H1 (cell line): ENCODE results near the gene KIF26A. TPM values are rescaled to one million over a fixed set of nuclear protein-coding genes. Genes with fewer than 3 reads are reported as not detected.

Source experiments
- CTCF ChIA-PET: fragments of 300-600 bp; sonication (Branson Sonifier 250); formaldehyde crosslinking; loops from one replicate; lab custom pipeline; 2021; ENCODE audit not compliant: partially characterized antibody; lab: Charles Lee
- POLR2A ChIA-PET: fragments of 300-600 bp; sonication (Branson Sonifier 250); formaldehyde crosslinking; loops from one replicate; lab custom pipeline; 2021; ENCODE audit warnings: inconsistent platforms; ENCODE audit not compliant: partially characterized antibody; lab: Charles Lee
- DNase-seq, 2 experiments: peaks; one replicate each; pipeline versions ENCODE4 v3.0.0 to v3.0.0-alpha.2; 2010 to 2022; ENCODE audit warnings: low spot score in 2 of 2, low read depth in 1 of 2, mixed read lengths in 1 of 2
- FAIRE-seq: peaks from 2 replicates; lab custom pipeline; 2011; peaks lifted over from hg19 to GRCh38; lab: Jason Lieb, UNC
- H2AFZ ChIP-seq: 2 replicates; pipeline ENCODE4 v1.8.1; 2012; ENCODE audit warnings: low read length, inconsistent platforms
- H2AK5ac ChIP-seq: 2 replicates; pipeline ENCODE4 v1.6.1; 2013; ENCODE audit warnings: low read depth, low read length
- H2BK120ac ChIP-seq: replicated peaks from 2 replicates; pipeline ENCODE3; 2013; ENCODE audit warnings: low read depth, low read length, inconsistent platforms
- H2BK12ac ChIP-seq: 2 replicates; pipeline ENCODE4 v1.6.1; 2013; ENCODE audit warnings: low read depth, low read length
- H2BK15ac ChIP-seq: 2 replicates; pipeline ENCODE4 v1.6.1; 2013; ENCODE audit warnings: low read length
- H2BK20ac ChIP-seq: 2 replicates; pipeline ENCODE4 v1.6.1; 2013; ENCODE audit warnings: low read length
- H2BK5ac ChIP-seq: 2 replicates; pipeline ENCODE4 v1.6.1; 2013; ENCODE audit warnings: low read depth, low read length
- H3K14ac ChIP-seq: 2 replicates; pipeline ENCODE4 v1.6.1; 2013; ENCODE audit warnings: inconsistent platforms; ENCODE audit not compliant: insufficient read length
- H3K18ac ChIP-seq: 2 replicates; pipeline ENCODE4 v1.6.1; 2013; ENCODE audit warnings: low read length; ENCODE audit errors: extremely low read depth
- H3K23ac ChIP-seq: 2 replicates; pipeline ENCODE4 v1.6.1; 2013; ENCODE audit warnings: inconsistent platforms; ENCODE audit not compliant: insufficient read length
- H3K23me2 ChIP-seq: 2 replicates; pipeline ENCODE4 v1.6.1; 2013; ENCODE audit warnings: low read depth, low read length
- H3K27ac ChIP-seq: 2 replicates; pipeline ENCODE4 v1.6.1; 2011; ENCODE audit warnings: low read depth, low read length, inconsistent platforms
- H3K27me3 ChIP-seq, 4 experiments: replicated peaks in 1 of 4; 1 replicate in 1 of 4; 2 replicates in 3 of 4; pipeline versions ENCODE4 v1.6.1 to v1.8.1; 2011 to 2013; ENCODE audit warnings: low read length in 3 of 4, mild to moderate bottlenecking in 3 of 4, inconsistent platforms in 2 of 4, mixed read lengths in 2 of 4, moderate library complexity in 1 of 4; ENCODE audit not compliant: control insufficient read depth in 3 of 4, insufficient read depth in 3 of 4; ENCODE audit errors: extremely low read depth in 1 of 4
- H3K36me3 ChIP-seq, 4 experiments: 2 replicates each; pipeline versions ENCODE4 v1.6.1 to v1.8.1; 2011 to 2013; ENCODE audit warnings: mild to moderate bottlenecking in 4 of 4, low read length in 3 of 4, moderate library complexity in 2 of 4, control low read depth in 1 of 4, inconsistent platforms in 1 of 4; ENCODE audit not compliant: insufficient read depth in 4 of 4, control insufficient read depth in 2 of 4
- H3K4ac ChIP-seq: replicated peaks from 2 replicates; pipeline ENCODE3; 2013; ENCODE audit warnings: low read length, low read depth, mixed read lengths, inconsistent platforms; ENCODE audit not compliant: insufficient read length
- H3K4me1 ChIP-seq, 4 experiments: replicated peaks in 1 of 4; 1 replicate in 1 of 4; 2 replicates in 3 of 4; pipeline versions ENCODE4 v1.6.1 to v1.8.1; 2011 to 2013; ENCODE audit warnings: low read length in 3 of 4, inconsistent platforms in 2 of 4, mixed read lengths in 1 of 4; ENCODE audit not compliant: insufficient read depth in 4 of 4, control insufficient read depth in 3 of 4
- H3K4me2 ChIP-seq, 2 experiments: 2 replicates each; pipeline versions ENCODE4 v1.6.1 to v1.8.1; 2011 to 2013; ENCODE audit warnings: low read depth in 2 of 2, low read length in 2 of 2, control low read depth in 1 of 2, inconsistent platforms in 1 of 2, mild to moderate bottlenecking in 1 of 2; ENCODE audit not compliant: insufficient read depth in 1 of 2
- H3K4me3 ChIP-seq, 4 experiments: fragments of 200-600, 300-600 bp in 1 of 4; sonication (generic), shearing (Covaris generic), sonication (Bioruptor Twin) in 1 of 4; 2 replicates each; pipeline versions ENCODE4 v1.5.1 to v1.8.1; 2011 to 2016; ENCODE audit warnings: low read length in 4 of 4, low read depth in 3 of 4, control low read depth in 2 of 4, inconsistent platforms in 2 of 4, mild to moderate bottlenecking in 2 of 4, mixed read lengths in 1 of 4, moderate library complexity in 1 of 4; ENCODE audit not compliant: insufficient read depth in 2 of 4; ENCODE audit errors: extremely low read depth in 1 of 4
- H3K56ac ChIP-seq: replicated peaks from 2 replicates; pipeline ENCODE3; 2013; ENCODE audit warnings: low read depth, mild to moderate bottlenecking, mixed read lengths, low read length, inconsistent platforms; ENCODE audit not compliant: insufficient read length
- H3K79me1 ChIP-seq: 2 replicates; pipeline ENCODE4 v1.6.1; 2013; ENCODE audit warnings: low read depth, low read length, control low read depth
- H3K79me2 ChIP-seq, 2 experiments: 2 replicates each; pipeline versions ENCODE4 v1.6.1 to v1.8.1; 2012 to 2013; ENCODE audit warnings: low read length in 2 of 2, mild to moderate bottlenecking in 2 of 2, inconsistent platforms in 1 of 2; ENCODE audit not compliant: insufficient read depth in 2 of 2, control insufficient read depth in 1 of 2
- H3K9ac ChIP-seq, 4 experiments: replicated peaks in 1 of 4; 1 replicate in 1 of 4; 2 replicates in 3 of 4; pipeline versions ENCODE4 v1.6.1 to v1.8.1; 2011 to 2013; ENCODE audit warnings: low read depth in 3 of 4, low read length in 3 of 4, control low read depth in 2 of 4, mild to moderate bottlenecking in 2 of 4, moderate library complexity in 2 of 4, inconsistent platforms in 1 of 4; ENCODE audit errors: extremely low read depth in 1 of 4
- H3K9me3 ChIP-seq, 2 experiments: 2 replicates each; pipeline versions ENCODE4 v1.6.1 to v1.8.1; 2012 to 2013; ENCODE audit warnings: mild to moderate bottlenecking in 2 of 2, moderate library complexity in 2 of 2, control low read depth in 1 of 2, inconsistent platforms in 1 of 2, low read depth in 1 of 2, low read length in 1 of 2, mixed read lengths in 1 of 2; ENCODE audit not compliant: insufficient read depth in 2 of 2
- H4K20me1 ChIP-seq, 2 experiments: replicated peaks in 1 of 2; 2 replicates each; pipeline versions ENCODE3 to v1.8.1; 2011 to 2013; ENCODE audit warnings: inconsistent platforms in 2 of 2, low read length in 2 of 2, mild to moderate bottlenecking in 1 of 2; ENCODE audit not compliant: insufficient read depth in 2 of 2, control insufficient read depth in 1 of 2
- H4K5ac ChIP-seq: 2 replicates; pipeline ENCODE4 v1.6.1; 2013; ENCODE audit warnings: low read length, low read depth, mixed read lengths, inconsistent platforms; ENCODE audit not compliant: insufficient read length
- H4K8ac ChIP-seq: 2 replicates; pipeline ENCODE4 v1.8.0; 2013; ENCODE audit warnings: mild to moderate bottlenecking, moderate library complexity, low read length, inconsistent platforms; ENCODE audit not compliant: insufficient read depth; ENCODE audit errors: extremely low read depth
- H4K91ac ChIP-seq: replicated peaks from 2 replicates; pipeline ENCODE3; 2013; ENCODE audit warnings: low read length, mixed read lengths, inconsistent platforms; ENCODE audit not compliant: insufficient read length
- EZH2 ChIP-seq: fragments of 200-600 bp; sonication (generic); IDR thresholded peaks from 2 replicates; pipeline ENCODE4 v1.7.1; 2012; ENCODE audit warnings: low read depth, mild to moderate bottlenecking, moderate library complexity, low read length, inconsistent platforms; ENCODE audit not compliant: severe bottlenecking
- PHF8 ChIP-seq: fragments of 200-600 bp; sonication (generic); conservative IDR thresholded peaks from 2 replicates; pipeline ENCODE4 v1.7.1; 2012; ENCODE audit warnings: low read depth, mild to moderate bottlenecking, inconsistent platforms, low read length, moderate library complexity
- SIX5 ChIP-seq: IDR thresholded peaks from 2 replicates; pipeline ENCODE4 v1.6.1; 2011; ENCODE audit warnings: mild to moderate bottlenecking, low read depth, low read length
- SUZ12 ChIP-seq: fragments of 200-600 bp; sonication (generic); IDR thresholded peaks from 2 replicates; pipeline ENCODE4 v1.6.1; 2012; ENCODE audit warnings: mild to moderate bottlenecking, inconsistent platforms, low read length, moderate library complexity, mixed read lengths
- WGBS, 2 experiments: shearing (Covaris generic) in 1 of 2; methylation state at CpG; one replicate each; pipeline versions ENCODE4 v1.1.6 to v1.1.7; 2013 to 2015; ENCODE audit warnings: low lambda C conversion rate in 2 of 2, mixed read lengths in 2 of 2, inconsistent platforms in 1 of 2, low coverage in 1 of 2, missing lambda C conversion rate in 1 of 2; ENCODE audit not compliant: insufficient replicate concordance in 2 of 2, insufficient coverage in 1 of 2, insufficient read length in 1 of 2; ENCODE audit errors: extremely low coverage in 1 of 2, missing lambda C conversion rate in 1 of 2; 5-methylcytosine and 5-hydroxymethylcytosine counted together
- polyA plus RNA-seq, 7 experiments: library from polyadenylated mRNA; depleted of rRNA in 3 of 7; stranded (reverse) in 5 of 7; unstranded in 2 of 7; fragments of >200 nt in 5 of 7; fragments of 200-250 nt in 2 of 7; gene quantifications; 1 replicate in 5 of 7; 2 replicates in 1 of 7; 4 replicates in 1 of 7; pipeline versions ENCODE4 v1.2.1 to v1.2.3, GENCODE V29; 2011 to 2013; ENCODE audit warnings: missing spikeins in 2 of 7, mixed read lengths in 2 of 7
- total RNA-seq: library from RNA; stranded (reverse); fragmentation: NEBNext Ultra II Directional; extraction: Animal tissue kit (Norgen Biotek cat#: 25700); gene quantifications from 2 replicates; pipeline ENCODE4 v1.2.1, GENCODE V29; 2021

Gene KIF26A
- total and polyA plus RNA-seq, 2 of the 8 experiments (the other 6 are each of a cell fraction or from before 2014, with no cell fraction given) = 11.5 to 41.6 TPM

DNA sequence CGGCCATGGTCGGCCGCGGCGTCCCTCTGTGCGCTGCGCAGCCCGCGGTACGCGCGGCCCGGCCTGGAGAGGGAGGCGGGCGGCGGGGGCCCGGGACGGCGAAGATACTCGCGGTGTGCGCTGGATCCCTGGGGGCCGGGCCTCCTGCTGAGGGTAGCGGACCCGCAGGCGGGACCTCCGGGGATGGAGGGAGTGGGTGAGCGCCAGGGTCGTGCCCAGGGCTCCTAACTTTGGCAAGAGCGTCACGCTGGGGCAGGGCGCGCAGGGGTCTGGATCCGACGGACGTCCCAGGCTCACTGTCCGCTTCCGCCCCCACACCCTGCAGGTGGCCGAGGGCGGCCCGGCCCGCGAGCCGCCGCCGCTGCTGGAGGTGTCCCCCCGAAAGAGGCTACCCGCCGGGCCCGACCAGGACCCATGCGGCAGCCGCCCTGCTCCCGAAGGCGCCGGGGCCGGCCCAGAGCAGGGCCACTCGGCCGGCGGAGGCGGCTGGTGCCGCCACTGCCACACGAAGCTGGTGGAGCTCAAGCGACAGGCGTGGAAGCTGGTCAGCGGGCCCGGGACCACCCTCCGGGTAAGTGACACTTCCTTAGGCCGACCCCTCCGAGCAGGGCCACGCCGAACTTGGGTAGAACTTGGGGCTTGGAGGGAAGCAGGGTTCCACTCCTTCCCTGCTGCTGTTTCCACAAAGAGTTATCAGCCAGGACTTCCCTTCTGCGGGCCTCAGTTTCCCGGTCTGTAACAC lies 502 bp downstream of the KIF26A start:
- no peak overlapping the region; the same call in 1 of the 2 replicates for H4K8ac ChIP-seq
- no peak for FAIRE-seq
- peaks cover 31% of the 10 kb centered on the region for H3K23me2 ChIP-seq
- H2BK5ac ChIP-seq = no peak overlapping the region
- H3K27me3 ChIP-seq = peaks cover 21 to 35% (median 27%) of the 10 kb centered on the region in 4 experiments
- no peak overlapping the region for H3K27ac ChIP-seq
- peak overlapping the region; percentile 9 for H3K56ac ChIP-seq
- H3K9ac ChIP-seq = peak overlapping the region in 2 of 4 experiments; percentile 25 to 50; a peak in 2 of 7 replicates
- no peak overlapping the region for H3K14ac ChIP-seq
- H4K91ac ChIP-seq = peak overlapping the region; percentile 93
- peaks cover 0 to 44% (median 31%) of the 10 kb centered on the region in 4 experiments; a peak in 6 of 7 replicates for H3K4me1 ChIP-seq
- peak overlapping the region; percentile 85 for H3K4ac ChIP-seq
- TF ChIP-seq SUZ12 = peak; percentile 21; the same call in 1 of the 2 replicates
- TF ChIP-seq SIX5 = no peak
- TF ChIP-seq EZH2 = peak; percentile 24
- 0 out of 2 replicates have a peak, but pooled peaks have one; percentile 36 for TF ChIP-seq PHF8
- H2AK5ac ChIP-seq = no peak overlapping the region
- H4K20me1 ChIP-seq = peaks cover 16 to 29% of the 10 kb centered on the region in 2 experiments
- ChIA-PET POLR2A (interaction anchor here (1.4 kb wide), 1 partner anchor 13 kb away, joined by 3 read pairs; no protein-coding TSS in a partner anchor), CTCF (interaction anchor here (0.6 to 2.2 kb wide), 7 partner anchors 9 to 1252 kb away, joined by 3 to 8 read pairs (median 4); no protein-coding TSS in a partner anchor)
- peak overlapping the region; percentile 60; the same call in 1 of the 2 replicates for H2BK12ac ChIP-seq
- no peak overlapping the region for H2BK15ac ChIP-seq
- no peak overlapping the region for H3K23ac ChIP-seq
- DNase-seq = peak in 1 of 2 experiments; percentile 69
- no peak overlapping the region for H4K5ac ChIP-seq
- H2AFZ ChIP-seq = no peak overlapping the region
- H3K4me2 ChIP-seq = peak overlapping the region; percentile 83 to 88
- no peaks in the 10 kb centered on the region; a peak in 2 of 8 replicates for H3K36me3 ChIP-seq
- peak overlapping the region; percentile 6 for H2BK120ac ChIP-seq
- WGBS, 2 experiments = 3% methylated on average over 40 of the region's 73 CpGs; no CpG with 5 or more reads in 1 of the 2 experiments
- peak overlapping the region; percentile 19; the same call in 1 of the 2 replicates for H3K18ac ChIP-seq
- H3K79me2 ChIP-seq = peaks cover 15 to 48% of the 10 kb centered on the region in 2 experiments; a peak in 3 of 4 replicates
- H3K9me3 ChIP-seq = no peaks in the 10 kb centered on the region
- H3K79me1 ChIP-seq = peaks cover 11% of the 10 kb centered on the region
- H3K4me3 ChIP-seq = peak overlapping the region; percentile 61 to 88 (median 64)
- H2BK20ac ChIP-seq = no peak overlapping the region
